ENCODE results near the gene LRRN3.

Gene LRRN3

DNA sequence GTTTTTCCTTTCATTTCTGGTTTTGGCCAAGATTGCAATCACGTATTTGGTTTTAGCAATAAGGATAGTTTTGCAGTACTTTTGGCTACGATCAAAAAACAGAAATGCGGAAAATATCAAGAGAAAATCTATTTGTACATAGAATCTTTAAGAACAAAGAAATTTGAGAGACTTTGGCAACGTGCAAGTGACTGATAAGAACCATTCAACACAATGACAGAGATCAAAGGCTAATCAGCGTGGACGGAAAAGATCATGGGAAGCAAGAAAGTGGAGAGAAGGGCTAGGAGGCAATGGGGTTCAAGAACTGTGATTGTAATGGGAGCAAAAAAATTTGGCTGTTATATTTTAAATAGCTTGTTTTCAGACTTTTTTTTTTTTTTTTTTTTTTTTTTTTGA, 16.2 kb upstream of the LRRN3 start:
- TF ChIP-seq, protein P1, sequence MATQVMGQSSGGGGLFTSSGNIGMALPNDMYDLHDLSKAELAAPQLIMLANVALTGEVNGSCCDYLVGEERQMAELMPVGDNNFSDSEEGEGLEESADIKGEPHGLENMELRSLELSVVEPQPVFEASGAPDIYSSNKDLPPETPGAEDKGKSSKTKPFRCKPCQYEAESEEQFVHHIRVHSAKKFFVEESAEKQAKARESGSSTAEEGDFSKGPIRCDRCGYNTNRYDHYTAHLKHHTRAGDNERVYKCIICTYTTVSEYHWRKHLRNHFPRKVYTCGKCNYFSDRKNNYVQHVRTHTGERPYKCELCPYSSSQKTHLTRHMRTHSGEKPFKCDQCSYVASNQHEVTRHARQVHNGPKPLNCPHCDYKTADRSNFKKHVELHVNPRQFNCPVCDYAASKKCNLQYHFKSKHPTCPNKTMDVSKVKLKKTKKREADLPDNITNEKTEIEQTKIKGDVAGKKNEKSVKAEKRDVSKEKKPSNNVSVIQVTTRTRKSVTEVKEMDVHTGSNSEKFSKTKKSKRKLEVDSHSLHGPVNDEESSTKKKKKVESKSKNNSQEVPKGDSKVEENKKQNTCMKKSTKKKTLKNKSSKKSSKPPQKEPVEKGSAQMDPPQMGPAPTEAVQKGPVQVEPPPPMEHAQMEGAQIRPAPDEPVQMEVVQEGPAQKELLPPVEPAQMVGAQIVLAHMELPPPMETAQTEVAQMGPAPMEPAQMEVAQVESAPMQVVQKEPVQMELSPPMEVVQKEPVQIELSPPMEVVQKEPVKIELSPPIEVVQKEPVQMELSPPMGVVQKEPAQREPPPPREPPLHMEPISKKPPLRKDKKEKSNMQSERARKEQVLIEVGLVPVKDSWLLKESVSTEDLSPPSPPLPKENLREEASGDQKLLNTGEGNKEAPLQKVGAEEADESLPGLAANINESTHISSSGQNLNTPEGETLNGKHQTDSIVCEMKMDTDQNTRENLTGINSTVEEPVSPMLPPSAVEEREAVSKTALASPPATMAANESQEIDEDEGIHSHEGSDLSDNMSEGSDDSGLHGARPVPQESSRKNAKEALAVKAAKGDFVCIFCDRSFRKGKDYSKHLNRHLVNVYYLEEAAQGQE (IDR thresholded peaks at IDR 0.05; ENCODE audit: insufficient read depth in 1 of 2, low read depth in 2 of 2, low read length in 2 of 2), result no peak
- TF ChIP-seq POLR2AphosphoS5 (IDR thresholded peaks at IDR 0.05; ENCODE audit: low read depth, low read length) (no peak), FOXP2 (optimal IDR thresholded peaks at IDR 0.05; ENCODE audit: borderline replicate concordance, extremely low read depth, extremely low read length, insufficient read depth) (no peak), SIN3A (IDR thresholded peaks at IDR 0.05; ENCODE audit: borderline replicate concordance, insufficient read depth, low read length) (no peak), TAF1 (IDR thresholded peaks at IDR 0.05; ENCODE audit: borderline replicate concordance, insufficient read depth, low read length) (no peak)

DNA sequence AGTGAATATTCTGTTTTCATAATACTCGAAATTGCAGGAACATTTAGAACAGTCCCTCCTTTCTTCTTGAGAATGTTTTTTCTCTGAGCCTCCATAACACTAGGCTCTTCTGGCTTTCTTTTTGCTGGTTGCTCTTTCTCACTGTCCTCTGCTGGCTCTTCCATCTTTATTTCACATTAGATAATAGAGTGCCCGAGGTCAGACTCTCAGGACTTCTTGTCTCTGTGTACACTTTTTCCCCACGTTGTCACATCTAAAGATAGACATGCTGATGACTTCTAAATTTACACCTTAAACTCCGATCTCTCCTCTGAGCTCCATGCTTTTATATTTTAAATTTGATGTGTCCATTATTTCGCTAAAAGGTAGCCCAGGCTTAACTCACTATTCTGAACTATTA, 15.4 kb upstream of the LRRN3 start:
- TF ChIP-seq TAF1 (IDR thresholded peaks at IDR 0.05; ENCODE audit: borderline replicate concordance, insufficient read depth, low read length) (no peak), FOXP2 (optimal IDR thresholded peaks at IDR 0.05; ENCODE audit: borderline replicate concordance, extremely low read depth, extremely low read length, insufficient read depth) (no peak), SIN3A (IDR thresholded peaks at IDR 0.05; ENCODE audit: borderline replicate concordance, insufficient read depth, low read length) (no peak), POLR2AphosphoS5 (IDR thresholded peaks at IDR 0.05; ENCODE audit: low read depth, low read length) (no peak)
- TF ChIP-seq, protein P1 (IDR thresholded peaks at IDR 0.05; ENCODE audit: insufficient read depth in 1 of 2, low read depth in 2 of 2, low read length in 2 of 2), result no peak

DNA sequence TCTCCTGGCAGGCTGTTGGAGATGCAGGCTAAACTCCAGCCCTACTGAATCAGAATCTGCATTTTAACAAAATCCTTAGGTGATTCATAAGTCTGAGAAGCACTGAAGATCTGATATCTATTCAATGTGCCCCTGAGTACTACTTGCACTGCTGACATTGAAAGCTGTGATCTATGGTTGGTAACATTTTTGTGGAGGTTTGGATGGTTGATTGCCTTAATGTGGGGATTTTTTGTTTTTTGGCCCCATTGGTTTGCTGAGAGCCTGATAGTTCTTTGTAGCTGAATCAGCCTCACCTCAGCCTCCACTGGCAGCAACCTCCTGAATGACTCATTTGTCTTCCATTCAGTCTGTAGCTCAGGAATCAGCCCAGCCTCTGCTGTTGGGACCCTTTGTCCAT, 14.7 kb upstream of the LRRN3 start:
- TF ChIP-seq POLR2AphosphoS5 (IDR thresholded peaks at IDR 0.05; ENCODE audit: low read depth, low read length) (no peak), TAF1 (IDR thresholded peaks at IDR 0.05; ENCODE audit: borderline replicate concordance, insufficient read depth, low read length) (no peak), FOXP2 (optimal IDR thresholded peaks at IDR 0.05; ENCODE audit: borderline replicate concordance, extremely low read depth, extremely low read length, insufficient read depth) (no peak), SIN3A (IDR thresholded peaks at IDR 0.05; ENCODE audit: borderline replicate concordance, insufficient read depth, low read length) (no peak)
- TF ChIP-seq, protein P1 (IDR thresholded peaks at IDR 0.05; ENCODE audit: insufficient read depth in 1 of 2, low read depth in 2 of 2, low read length in 2 of 2), result no peak

DNA sequence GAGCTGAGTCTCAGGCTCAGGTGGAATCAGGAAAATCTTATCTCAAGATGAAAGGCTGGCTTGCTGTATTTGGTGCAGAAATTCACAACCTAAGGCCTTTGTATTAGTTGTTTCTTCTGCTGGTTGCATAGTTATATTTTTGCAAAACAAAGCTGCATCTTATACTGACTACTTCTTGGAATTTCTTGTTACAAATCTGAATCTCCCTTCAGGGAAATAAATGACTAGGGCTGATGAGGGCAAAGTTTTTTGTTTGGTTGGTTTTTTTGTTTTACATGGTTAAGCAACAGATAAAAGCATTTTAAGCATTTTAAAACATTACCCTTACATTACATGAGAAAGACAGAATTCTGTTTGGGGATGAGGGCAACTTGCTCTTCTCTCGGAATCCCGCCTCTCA, 13.9 kb upstream of the LRRN3 start:
- TF ChIP-seq POLR2AphosphoS5 (IDR thresholded peaks at IDR 0.05; ENCODE audit: low read depth, low read length) (no peak), SIN3A (IDR thresholded peaks at IDR 0.05; ENCODE audit: borderline replicate concordance, insufficient read depth, low read length) (no peak), FOXP2 (optimal IDR thresholded peaks at IDR 0.05; ENCODE audit: borderline replicate concordance, extremely low read depth, extremely low read length, insufficient read depth) (no peak), TAF1 (IDR thresholded peaks at IDR 0.05; ENCODE audit: borderline replicate concordance, insufficient read depth, low read length) (no peak)
- TF ChIP-seq, protein P1 (IDR thresholded peaks at IDR 0.05; ENCODE audit: insufficient read depth in 1 of 2, low read depth in 2 of 2, low read length in 2 of 2), result no peak
